ENCODE measurements around the gene PPP1R9B. TPM values are rescaled to one million over a fixed set of nuclear protein-coding genes. Genes with fewer than 3 reads are reported as not detected.

Gene PPP1R9B
- total and polyA plus RNA-seq, 2 donors (not counting 1 experiment from before 2014, with no cell fraction given) = 80.7 to 220 TPM

DNA sequence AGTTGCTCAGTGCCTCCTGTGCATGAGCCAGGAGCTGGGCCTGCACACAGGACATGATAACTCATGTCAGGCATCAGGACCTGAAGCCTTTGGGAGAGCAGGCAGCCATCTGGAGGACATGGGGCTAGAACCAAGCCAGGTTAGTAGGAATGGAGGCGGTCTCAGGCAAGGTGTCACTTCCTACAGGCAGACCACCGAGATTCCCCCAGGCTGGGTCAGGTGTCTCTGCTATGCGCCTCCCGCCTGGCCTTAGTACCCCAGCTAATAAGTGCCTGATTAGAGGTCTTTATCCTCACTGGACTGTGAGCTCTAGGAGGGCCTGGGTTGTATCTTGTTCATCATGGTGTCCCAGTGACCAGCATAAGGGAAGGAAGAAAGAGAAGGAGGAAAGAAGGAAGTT lies 36.1 kb downstream of the PPP1R9B start:
- H3K27me3 ChIP-seq (replicated peaks in 1 of 4; ENCODE audit: control extremely low read depth in 1 of 4, control insufficient read depth in 3 of 4, insufficient read depth in 4 of 4, low read length in 3 of 4) = peaks cover 0 to 42% (median 16%) of the 10 kb centered on the region in 4 experiments
- no peaks in the 10 kb centered on the region for H3K9me3 ChIP-seq (ENCODE audit: control extremely low read depth in 1 of 3, control insufficient read depth in 2 of 3, insufficient read depth in 1 of 3, low read length in 2 of 3)
- TF ChIP-seq, protein P1, sequence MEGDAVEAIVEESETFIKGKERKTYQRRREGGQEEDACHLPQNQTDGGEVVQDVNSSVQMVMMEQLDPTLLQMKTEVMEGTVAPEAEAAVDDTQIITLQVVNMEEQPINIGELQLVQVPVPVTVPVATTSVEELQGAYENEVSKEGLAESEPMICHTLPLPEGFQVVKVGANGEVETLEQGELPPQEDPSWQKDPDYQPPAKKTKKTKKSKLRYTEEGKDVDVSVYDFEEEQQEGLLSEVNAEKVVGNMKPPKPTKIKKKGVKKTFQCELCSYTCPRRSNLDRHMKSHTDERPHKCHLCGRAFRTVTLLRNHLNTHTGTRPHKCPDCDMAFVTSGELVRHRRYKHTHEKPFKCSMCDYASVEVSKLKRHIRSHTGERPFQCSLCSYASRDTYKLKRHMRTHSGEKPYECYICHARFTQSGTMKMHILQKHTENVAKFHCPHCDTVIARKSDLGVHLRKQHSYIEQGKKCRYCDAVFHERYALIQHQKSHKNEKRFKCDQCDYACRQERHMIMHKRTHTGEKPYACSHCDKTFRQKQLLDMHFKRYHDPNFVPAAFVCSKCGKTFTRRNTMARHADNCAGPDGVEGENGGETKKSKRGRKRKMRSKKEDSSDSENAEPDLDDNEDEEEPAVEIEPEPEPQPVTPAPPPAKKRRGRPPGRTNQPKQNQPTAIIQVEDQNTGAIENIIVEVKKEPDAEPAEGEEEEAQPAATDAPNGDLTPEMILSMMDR (IDR thresholded peaks at IDR 0.05) = no peak
- TF ChIP-seq EZH2 (IDR thresholded peaks at IDR 0.05; ENCODE audit: borderline replicate concordance, insufficient read depth, low read depth, low read length, poor library complexity, severe bottlenecking) = no peak
- H3K4me3 Mint-ChIP-seq = no peak overlapping the region
- H3K9ac ChIP-seq (ENCODE audit: low read length) = no peak overlapping the region
- no peak overlapping the region for H3K4me2 ChIP-seq (replicated peaks; ENCODE audit: low read depth, low read length, poor library complexity, severe bottlenecking)
- 74% methylated on average over 3 of the region's 4 CpGs for WGBS (ENCODE audit: insufficient coverage)
- peaks cover 14% of the 10 kb centered on the region for H3K4me1 Mint-ChIP-seq
- intact Hi-C loops (cut with micrococcal nuclease) = loop anchor here (2.0 kb wide), 1 partner anchor 46 kb away; no protein-coding TSS in a partner anchor
- ATAC-seq (ENCODE audit: low read depth) (no peak), DNase-seq (no peak)
- ChIA-PET CTCF (interaction anchor here (0.6 to 6.8 kb wide), 16 partner anchors 8 to 183 kb away, joined by 3 to 48 read pairs (median 4); no protein-coding TSS in a partner anchor), POLR2A (no interaction called here)
- no peak overlapping the region for H2AFZ ChIP-seq (ENCODE audit: insufficient read depth, low read depth, low read length, poor library complexity, severe bottlenecking)
- H3K27ac ChIP-seq (ENCODE audit: low read length in 2 of 2) = no peak overlapping the region
- no peaks in the 10 kb centered on the region for H3K9me3 Mint-ChIP-seq (ENCODE audit: insufficient read depth)
- H3K27me3 Mint-ChIP-seq = peaks cover 40% of the 10 kb centered on the region
- H3K27ac Mint-ChIP-seq = no peak overlapping the region
- no peak overlapping the region for H3K4me3 ChIP-seq (ENCODE audit: control extremely low read depth in 1 of 5, extremely low read depth in 1 of 5, insufficient read depth in 1 of 5, low read depth in 2 of 5, low read length in 4 of 5)
- peaks cover 10 to 20% of the 10 kb centered on the region in 2 donors for H3K4me1 ChIP-seq (ENCODE audit: control insufficient read depth in 2 of 2, insufficient read depth in 2 of 2, low read length in 2 of 2)
- H3K79me2 ChIP-seq (ENCODE audit: control insufficient read depth, insufficient read depth, low read length) = no peaks in the 10 kb centered on the region
- H3K36me3 ChIP-seq (replicated peaks in 1 of 2; ENCODE audit: control extremely low read depth in 1 of 2, control insufficient read depth in 1 of 2, extremely low read depth in 1 of 2, insufficient read depth in 2 of 2, low read length in 1 of 2) = peaks cover 0 to 7% of the 10 kb centered on the region in 2 experiments
- H4K20me1 ChIP-seq (ENCODE audit: control insufficient read depth, insufficient read depth, low read length, poor library complexity, severe bottlenecking) = no peaks in the 10 kb centered on the region

DNA sequence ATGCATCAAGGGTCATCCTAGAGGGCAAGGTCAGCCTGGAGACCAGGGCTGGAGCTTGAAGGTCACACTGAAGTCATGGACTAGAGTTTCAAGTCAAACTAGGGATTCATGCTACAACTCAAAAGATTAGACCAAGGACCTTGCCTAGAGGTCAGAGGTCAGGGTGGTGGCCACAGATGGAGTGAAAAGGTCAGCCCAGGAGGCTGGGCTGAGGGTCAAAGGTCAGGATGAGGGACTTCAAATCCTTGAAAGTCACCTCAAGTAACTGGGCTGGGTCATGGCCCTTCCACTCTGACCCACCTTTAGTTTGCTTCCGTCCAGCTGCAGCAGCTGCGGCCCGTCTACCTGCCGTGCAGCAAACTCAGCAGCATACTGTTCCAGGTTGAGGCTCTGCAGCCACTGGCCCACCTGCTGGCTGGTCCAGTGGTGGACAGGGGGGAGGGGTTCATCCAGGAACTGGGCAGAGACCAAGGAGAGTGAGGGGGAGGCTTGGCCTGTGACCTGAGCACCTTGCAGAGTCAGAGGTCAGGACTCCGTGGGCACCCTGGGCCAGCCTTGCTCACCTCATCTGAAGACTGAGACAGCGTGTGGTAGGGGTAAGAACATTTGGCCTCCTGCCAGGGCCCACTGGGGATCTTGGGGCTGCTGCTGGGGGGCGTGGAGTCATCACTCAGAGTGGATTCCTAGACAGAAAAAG lies 36.7 kb downstream of the PPP1R9B start:
- POLR2A ChIA-PET = no interaction called here
- intact Hi-C loops (cut with micrococcal nuclease) = loop anchor here (2.0 kb wide), 1 partner anchor 47 kb away; no protein-coding TSS in a partner anchor
- 95% methylated on average over 5 of the region's 7 CpGs for WGBS (ENCODE audit: insufficient coverage)

More for the DNA sequence above, 36.7 kb downstream of the PPP1R9B start:
- H3K4me3 ChIP-seq (ENCODE audit: control extremely low read depth in 1 of 5, extremely low read depth in 1 of 5, insufficient read depth in 1 of 5, low read depth in 2 of 5, low read length in 4 of 5) = no peak overlapping the region
- H3K27me3 Mint-ChIP-seq = peaks cover 35% of the 10 kb centered on the region
- no peaks in the 10 kb centered on the region for H4K20me1 ChIP-seq (ENCODE audit: control insufficient read depth, insufficient read depth, low read length, poor library complexity, severe bottlenecking)
- no peak overlapping the region for H3K4me3 Mint-ChIP-seq
- no peak overlapping the region for H2AFZ ChIP-seq (ENCODE audit: insufficient read depth, low read depth, low read length, poor library complexity, severe bottlenecking)
- H3K79me2 ChIP-seq (ENCODE audit: control insufficient read depth, insufficient read depth, low read length) = no peaks in the 10 kb centered on the region
- H3K9me3 ChIP-seq (ENCODE audit: control extremely low read depth in 1 of 3, control insufficient read depth in 2 of 3, insufficient read depth in 1 of 3, low read length in 2 of 3) = no peaks in the 10 kb centered on the region
- TF ChIP-seq, protein P1 (IDR thresholded peaks at IDR 0.05) = no peak
- TF ChIP-seq EZH2 (IDR thresholded peaks at IDR 0.05; ENCODE audit: borderline replicate concordance, insufficient read depth, low read depth, low read length, poor library complexity, severe bottlenecking) = no peak
- H3K27ac Mint-ChIP-seq = no peak overlapping the region
- H3K4me1 Mint-ChIP-seq = peaks cover 14% of the 10 kb centered on the region
- no peak for DNase-seq
- H3K4me1 ChIP-seq (ENCODE audit: control insufficient read depth in 2 of 2, insufficient read depth in 2 of 2, low read length in 2 of 2) = peaks cover 10 to 20% of the 10 kb centered on the region in 2 donors
- H3K36me3 ChIP-seq (replicated peaks in 1 of 2; ENCODE audit: control extremely low read depth in 1 of 2, control insufficient read depth in 1 of 2, extremely low read depth in 1 of 2, insufficient read depth in 2 of 2, low read length in 1 of 2) = peaks cover 0 to 13% of the 10 kb centered on the region in 2 experiments
- no peak overlapping the region for H3K4me2 ChIP-seq (replicated peaks; ENCODE audit: low read depth, low read length, poor library complexity, severe bottlenecking)
- H3K27ac ChIP-seq (ENCODE audit: low read length in 2 of 2) = no peak overlapping the region
- H3K9ac ChIP-seq (ENCODE audit: low read length) = no peak overlapping the region
- H3K27me3 ChIP-seq (replicated peaks in 1 of 4; ENCODE audit: control extremely low read depth in 1 of 4, control insufficient read depth in 3 of 4, insufficient read depth in 4 of 4, low read length in 3 of 4) = peaks cover 0 to 39% (median 15%) of the 10 kb centered on the region in 4 experiments
- no peak for ATAC-seq (ENCODE audit: low read depth)
- no peaks in the 10 kb centered on the region for H3K9me3 Mint-ChIP-seq (ENCODE audit: insufficient read depth)
- CTCF ChIA-PET = interaction anchor here (0.9 to 6.8 kb wide), 12 partner anchors 9 to 184 kb away, joined by 3 to 48 read pairs (median 4); no protein-coding TSS in a partner anchor
